Skin epidermis (tissue), 12 donors: ENCODE data around the gene SLC24A3.

Experiments used
- H3K27ac ChIP-seq, 21 experiments: fragments of 200-600 bp; sonication (generic) in 11 of 21; one replicate each; pipeline ENCODE4 v1.5.0; 2020; ENCODE audit warnings: mild to moderate bottlenecking in 3 of 21, inconsistent platforms in 2 of 21, moderate library complexity in 2 of 21
- H3K4me3 ChIP-seq, 7 experiments: fragments of 200-600 bp; sonication (generic) in 2 of 7; one replicate each; pipeline ENCODE4 v1.5.0; 2020; ENCODE audit warnings: inconsistent platforms in 2 of 7, mild to moderate bottlenecking in 2 of 7, moderate library complexity in 1 of 7

SLC24A3 gene

DNA sequence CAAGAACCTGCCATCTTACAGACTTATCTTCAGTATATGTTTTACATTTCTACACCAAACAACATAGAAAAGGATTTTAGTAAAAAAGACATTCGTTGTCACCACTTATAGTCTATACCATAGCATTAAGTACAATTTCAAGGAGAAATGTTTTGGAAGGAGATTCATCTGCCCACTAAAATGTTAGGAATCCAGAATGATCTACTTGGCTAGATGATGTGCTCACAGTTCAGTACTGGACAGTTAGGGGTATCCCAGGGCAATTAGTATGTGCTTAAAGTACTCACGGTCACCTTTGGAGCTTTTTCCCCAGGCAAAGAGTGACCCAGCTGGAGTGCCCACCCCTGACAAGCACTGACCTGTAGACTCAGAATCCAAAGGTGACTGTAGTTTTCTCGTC lies 222.9 kb downstream of the SLC24A3 start:
- H3K4me3 ChIP-seq: no peak overlapping the region
- H3K27ac ChIP-seq: no peak overlapping the region

- Histone ChIP-seq H3K4me3 (no peak overlapping the region), H3K27ac (no peak overlapping the region)
Observed at GRCh38 chr20:19435821-19436220, 223.4 kb downstream of the SLC24A3 start.

- Histone ChIP-seq H3K27ac (no peak overlapping the region), H3K4me3 (no peak overlapping the region)
Observed at GRCh38 chr20:19438488-19438887, 226.0 kb downstream of the SLC24A3 start.

DNA sequence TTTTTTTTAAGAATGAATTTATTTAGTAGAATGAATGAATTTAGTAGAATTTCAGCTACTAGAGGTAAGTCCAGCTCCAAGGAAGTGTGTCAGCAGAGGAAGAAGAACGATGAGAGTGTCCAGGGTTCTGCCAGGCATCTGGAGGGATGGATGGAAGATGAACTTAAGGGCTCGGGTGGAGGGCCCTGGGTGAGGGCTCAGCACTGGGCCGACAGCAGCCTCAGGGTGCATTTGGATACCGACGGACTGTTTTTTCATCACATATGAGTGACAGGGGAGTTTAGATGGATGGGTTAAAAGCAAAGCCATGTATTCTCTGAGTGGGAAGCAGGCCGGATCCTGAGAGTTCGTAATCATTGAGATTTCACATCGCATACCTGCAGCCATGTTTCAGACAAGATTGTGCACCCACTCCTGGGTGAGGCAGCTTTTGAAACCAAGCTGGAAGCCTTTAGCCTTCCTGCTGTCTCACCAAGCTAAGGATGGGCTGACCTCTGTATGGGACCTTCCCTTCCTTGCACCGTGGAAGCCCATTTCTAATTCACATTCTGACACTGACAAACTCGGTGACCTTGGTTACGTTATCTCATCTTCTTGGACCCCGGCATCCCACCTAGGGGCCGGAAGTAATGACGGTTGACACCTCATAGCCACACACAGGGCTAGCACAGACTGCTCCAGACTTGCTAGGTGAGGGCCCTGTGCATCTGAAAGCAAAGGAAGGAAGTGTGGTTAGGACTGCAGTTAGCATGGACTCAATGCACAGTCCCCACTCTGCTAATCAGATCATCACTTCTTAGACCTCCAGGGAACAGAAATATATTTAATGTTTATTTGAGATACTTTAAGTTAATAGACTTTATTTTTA lies 228.5 kb downstream of the SLC24A3 start:
- H3K4me3 ChIP-seq: no peak overlapping the region
- H3K27ac ChIP-seq: no peak overlapping the region

GRCh38 chr20:19446246-19446645 lies 233.8 kb downstream of the SLC24A3 start:
- H3K4me3 ChIP-seq: no peak overlapping the region
- H3K27ac ChIP-seq: no peak overlapping the region

DNA sequence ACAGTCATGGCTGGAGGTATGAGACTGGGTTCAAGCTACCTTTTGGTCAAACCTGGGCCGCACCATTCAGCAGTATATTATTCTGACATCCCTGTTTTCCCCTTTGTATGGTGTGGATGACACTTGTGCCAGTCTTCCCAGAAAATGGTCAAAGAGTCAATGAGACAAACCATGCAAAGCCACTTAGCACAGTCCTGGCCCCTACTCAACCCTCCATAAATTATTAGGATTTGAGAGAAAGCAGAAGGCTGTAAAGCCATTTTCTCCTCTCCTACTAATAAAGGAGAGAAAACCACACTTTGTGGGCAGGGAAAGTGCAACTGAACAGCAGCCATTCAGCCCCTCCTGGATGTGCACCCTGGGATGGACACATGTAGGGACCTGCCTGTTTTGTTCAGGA lies 236.2 kb downstream of the SLC24A3 start:
- Histone ChIP-seq H3K4me3 (no peak overlapping the region), H3K27ac (no peak overlapping the region)

GRCh38 chr20:19449051-19449450 lies 236.6 kb downstream of the SLC24A3 start:
- Histone ChIP-seq H3K27ac (no peak overlapping the region), H3K4me3 (no peak overlapping the region)

DNA sequence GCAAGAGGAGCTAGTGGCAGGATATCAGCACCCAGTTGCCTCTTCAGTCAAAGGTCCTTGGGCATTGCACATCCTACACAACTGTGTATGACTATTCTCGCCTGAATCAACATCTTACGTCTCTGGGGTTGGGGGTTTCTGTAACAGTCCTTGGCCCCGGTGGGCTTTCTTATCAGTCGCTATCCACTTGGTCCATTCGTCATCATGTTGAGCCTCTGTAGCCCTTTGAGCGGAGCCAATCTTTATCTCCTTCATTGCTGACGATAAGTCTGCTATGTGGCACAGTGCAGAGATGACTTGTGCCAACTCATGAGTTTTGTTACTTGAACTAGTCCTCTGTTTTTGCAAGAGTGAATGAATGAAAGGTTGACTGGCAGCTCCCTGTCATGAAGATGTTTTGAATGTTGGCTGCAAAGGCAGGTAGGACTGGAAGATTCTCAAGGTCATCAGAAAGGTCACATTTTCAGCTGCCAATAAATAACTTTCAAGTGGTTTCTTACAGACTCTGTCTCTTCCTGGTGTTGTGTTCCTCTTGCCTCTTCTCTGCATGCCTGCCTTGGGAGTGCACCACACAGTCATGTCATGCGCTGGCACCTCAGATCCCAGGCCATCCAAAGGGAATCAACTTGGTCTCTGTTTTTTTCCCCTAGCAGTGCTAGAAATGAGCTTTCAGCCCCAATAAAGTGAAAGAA lies 238.9 kb downstream of the SLC24A3 start:
- Histone ChIP-seq H3K4me3 (no peak overlapping the region), H3K27ac (no peak overlapping the region)

DNA sequence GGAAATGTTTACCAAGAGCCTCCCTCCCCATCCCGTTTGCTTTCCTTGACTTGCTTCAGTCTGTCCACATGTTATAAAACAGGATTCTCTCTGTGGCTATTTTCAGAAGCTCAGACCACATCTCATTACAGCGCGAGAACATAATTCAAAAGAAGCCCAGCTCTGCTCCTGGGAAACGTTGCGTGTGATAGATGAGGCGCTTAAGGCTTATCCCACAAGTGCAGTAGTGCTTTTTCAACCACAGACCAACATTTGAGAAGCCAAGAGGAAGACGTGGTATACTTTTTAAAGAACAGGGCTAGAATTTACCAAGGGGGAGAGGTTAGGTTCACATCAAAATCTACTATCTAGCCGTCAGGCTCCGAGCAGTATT lies 239.5 kb downstream of the SLC24A3 start:
- Histone ChIP-seq H3K27ac (no peak overlapping the region), H3K4me3 (no peak overlapping the region)

- Histone ChIP-seq H3K4me3 (no peak overlapping the region), H3K27ac (no peak overlapping the region)
Observed at GRCh38 chr20:19453410-19453809, 241.0 kb downstream of the SLC24A3 start.

GRCh38 chr20:19453862-19454261 lies 241.4 kb downstream of the SLC24A3 start:
- H3K27ac ChIP-seq: no peak overlapping the region
- H3K4me3 ChIP-seq: no peak overlapping the region

- no peak overlapping the region for H3K4me3 ChIP-seq
- no peak overlapping the region for H3K27ac ChIP-seq
Observed at GRCh38 chr20:19456595-19457395, 244.4 kb downstream of the SLC24A3 start.

DNA sequence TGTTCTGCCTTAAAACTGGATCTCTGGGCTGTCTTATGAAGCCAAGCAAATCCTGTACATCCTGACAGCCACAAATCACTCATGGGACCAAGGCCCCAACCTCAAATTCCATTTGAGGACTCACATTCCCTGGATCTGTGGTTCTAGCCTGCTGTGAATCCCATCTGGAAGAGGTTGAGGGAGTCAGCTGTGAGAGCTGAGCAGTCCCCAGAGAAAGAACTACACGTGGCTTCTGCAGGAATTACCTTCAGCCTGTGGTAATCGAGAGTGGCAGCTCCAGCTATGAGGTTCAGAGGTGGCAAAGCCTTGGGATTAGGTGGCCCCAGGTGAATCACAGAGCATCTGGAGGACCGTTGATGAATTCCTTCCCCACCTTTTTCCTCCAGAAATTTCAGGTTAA lies 245.2 kb downstream of the SLC24A3 start:
- Histone ChIP-seq H3K4me3 (no peak overlapping the region), H3K27ac (no peak overlapping the region)

DNA sequence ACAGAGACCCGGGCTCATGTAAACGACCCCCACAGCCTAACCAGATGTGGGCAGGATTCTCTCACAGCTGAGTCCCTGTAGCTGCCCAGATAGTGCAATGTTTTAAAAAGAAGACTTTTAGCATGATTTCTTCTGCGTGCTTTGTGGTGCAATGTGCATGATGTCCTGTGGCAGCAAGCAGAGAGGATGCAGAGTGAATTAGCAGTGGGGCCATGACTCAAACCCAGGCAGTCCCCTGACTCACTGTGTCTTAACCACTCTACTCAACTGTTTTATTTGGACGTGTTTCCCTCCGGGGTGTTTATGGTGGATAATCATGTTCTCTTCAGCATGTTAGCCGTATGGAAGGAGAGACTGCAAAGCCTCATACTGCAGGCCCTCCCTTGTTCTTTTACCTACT lies 247.9 kb downstream of the SLC24A3 start:
- no peak overlapping the region for H3K27ac ChIP-seq
- no peak overlapping the region for H3K4me3 ChIP-seq

- H3K4me3 ChIP-seq: no peak overlapping the region
Observed at GRCh38 chr20:19462491-19462890, 250.0 kb downstream of the SLC24A3 start.

GRCh38 chr20:19463597-19463996 lies 251.2 kb downstream of the SLC24A3 start:
- no peak overlapping the region for H3K4me3 ChIP-seq
- no peak overlapping the region for H3K27ac ChIP-seq

More at GRCh38 chr20:19462491-19462890, 250.0 kb downstream of the SLC24A3 start:
- H3K27ac ChIP-seq: no peak overlapping the region

DNA sequence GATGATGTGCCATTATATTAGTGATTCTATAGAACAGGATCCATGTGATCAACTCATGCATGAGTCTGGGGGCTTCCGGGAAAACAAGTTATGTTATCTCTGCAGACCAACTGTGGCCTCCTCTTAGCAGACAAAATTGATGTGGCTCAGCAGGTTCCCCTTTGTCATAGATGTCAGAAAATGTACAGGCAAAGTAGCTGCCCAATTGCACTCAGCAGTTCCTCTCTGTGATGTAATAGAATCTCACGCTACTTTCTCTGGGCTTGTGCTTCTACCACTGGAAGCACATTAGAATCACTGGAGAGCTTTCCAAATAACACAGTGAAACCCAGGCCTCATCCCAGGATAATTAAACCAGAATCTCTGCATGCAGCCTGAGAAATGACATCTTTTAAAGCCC lies 253.1 kb downstream of the SLC24A3 start:
- H3K27ac ChIP-seq: no peak overlapping the region
- no peak overlapping the region for H3K4me3 ChIP-seq

DNA sequence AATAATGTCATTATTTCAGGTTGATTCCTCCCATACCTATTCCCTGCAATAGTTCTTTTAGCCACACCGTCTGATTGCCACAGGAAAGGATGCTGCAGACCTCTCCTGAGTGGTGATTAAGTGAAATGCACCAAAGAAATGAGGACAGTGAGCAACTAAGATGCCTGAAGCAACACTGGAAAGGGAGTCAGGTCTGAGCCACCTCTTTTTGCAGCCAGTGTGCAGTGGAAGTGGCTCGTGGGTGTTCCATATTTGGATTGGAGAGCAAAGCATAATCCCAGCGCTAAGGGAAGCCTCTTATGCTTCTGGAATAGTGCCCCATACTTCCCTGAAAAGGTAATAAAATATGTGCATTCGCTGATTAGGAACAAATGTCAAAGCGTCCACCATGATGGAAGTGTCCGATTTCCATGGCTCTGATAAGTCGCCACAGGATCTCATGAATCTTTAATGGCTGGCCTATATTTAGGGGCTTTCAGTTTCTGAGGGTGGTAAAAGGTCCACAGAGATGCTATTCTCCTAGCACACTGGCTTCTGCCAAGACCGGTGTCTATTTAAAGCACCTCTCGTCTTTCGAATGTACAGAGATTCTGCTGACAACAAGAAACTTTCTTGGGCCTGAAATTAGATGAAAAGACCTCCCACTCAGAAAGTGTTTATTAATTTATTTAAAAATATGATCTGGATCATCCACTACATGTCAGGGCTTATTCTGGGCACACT lies 253.9 kb downstream of the SLC24A3 start:
- no peak overlapping the region for H3K27ac ChIP-seq
- no peak overlapping the region for H3K4me3 ChIP-seq

DNA sequence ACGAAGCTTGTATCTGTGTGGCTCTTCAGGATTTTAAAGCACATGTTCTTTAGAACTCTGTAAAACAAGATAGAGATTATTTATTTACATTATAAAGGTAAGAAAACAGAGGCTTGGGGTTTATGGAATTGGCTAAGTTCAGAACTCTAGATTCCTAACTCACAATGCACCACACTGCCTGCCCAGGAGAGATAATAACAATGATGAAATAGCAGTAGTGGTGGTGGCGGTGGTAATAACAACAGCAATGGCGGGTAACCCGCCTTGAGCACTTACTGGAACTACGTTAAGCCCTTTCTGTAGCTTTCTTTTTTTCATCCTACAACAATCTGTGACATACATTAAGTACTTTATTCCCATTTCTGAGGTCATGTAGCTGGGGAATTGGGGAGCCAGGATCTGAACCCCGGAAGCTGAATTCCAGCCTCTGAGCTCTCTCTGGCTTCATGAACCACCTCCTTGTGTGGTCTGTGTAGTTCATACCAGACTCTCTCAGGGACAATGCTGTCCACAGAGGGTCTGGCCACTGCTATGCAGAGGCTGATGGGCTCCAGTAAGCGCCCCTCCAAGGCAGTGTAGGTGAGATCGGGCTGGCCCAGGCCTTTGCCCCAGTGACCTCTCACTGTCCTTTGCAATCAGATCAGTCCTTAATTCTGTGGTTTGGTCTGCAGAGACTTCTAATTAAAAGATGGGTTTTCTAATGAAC lies 260.9 kb downstream of the SLC24A3 start:
- Histone ChIP-seq H3K27ac (no peak overlapping the region), H3K4me3 (no peak overlapping the region)
